GM19397 (cell line): ENCODE results near the gene ZBTB42.

ENCODE experiments used
- ATAC-seq: cut with Tn5 transposase; IDR thresholded peaks from one replicate; pipeline ENCODE4 v1.9.1; 2021; ENCODE audit warnings: mild to moderate bottlenecking, moderate library complexity; ENCODE audit not compliant: unreplicated experiment

ZBTB42 gene

DNA sequence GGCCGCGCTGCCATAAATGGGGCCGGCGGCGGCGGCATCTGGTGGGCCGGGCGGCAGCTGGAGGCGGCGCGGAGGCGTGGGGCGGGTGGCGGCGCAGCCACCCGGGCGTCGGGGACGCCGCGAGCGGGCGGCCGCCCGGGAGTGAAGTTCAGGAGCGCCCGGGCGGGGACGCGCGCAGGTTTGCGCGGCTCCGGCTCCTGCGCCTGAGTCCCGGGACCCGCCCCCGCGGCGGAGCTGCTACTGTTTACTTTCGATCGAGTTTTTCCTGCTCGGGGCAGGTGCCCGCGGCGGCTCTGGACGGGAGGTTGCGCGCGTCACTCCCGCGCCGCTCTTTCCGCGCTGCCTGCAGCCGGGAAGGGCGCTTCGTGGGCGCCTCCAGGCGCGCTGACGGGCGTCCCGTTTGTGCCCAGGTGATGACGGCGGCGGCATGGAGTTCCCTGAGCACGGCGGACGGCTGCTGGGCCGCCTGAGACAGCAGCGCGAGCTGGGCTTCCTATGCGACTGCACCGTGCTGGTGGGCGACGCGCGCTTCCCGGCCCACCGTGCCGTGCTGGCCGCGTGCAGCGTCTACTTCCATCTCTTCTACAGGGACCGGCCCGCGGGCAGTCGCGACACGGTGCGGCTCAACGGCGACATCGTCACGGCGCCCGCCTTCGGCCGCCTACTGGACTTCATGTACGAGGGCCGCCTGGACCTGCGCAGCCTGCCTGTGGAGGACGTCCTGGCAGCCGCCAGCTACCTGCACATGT lies at the start of gene ZBTB42:
Gene ZBTB42 (plus strand): TSS at position 331 of the 749 bp plus-strand sequence. CDS start 97 bp downstream, at position 428.
- peak; percentile 30 for ATAC-seq

DNA sequence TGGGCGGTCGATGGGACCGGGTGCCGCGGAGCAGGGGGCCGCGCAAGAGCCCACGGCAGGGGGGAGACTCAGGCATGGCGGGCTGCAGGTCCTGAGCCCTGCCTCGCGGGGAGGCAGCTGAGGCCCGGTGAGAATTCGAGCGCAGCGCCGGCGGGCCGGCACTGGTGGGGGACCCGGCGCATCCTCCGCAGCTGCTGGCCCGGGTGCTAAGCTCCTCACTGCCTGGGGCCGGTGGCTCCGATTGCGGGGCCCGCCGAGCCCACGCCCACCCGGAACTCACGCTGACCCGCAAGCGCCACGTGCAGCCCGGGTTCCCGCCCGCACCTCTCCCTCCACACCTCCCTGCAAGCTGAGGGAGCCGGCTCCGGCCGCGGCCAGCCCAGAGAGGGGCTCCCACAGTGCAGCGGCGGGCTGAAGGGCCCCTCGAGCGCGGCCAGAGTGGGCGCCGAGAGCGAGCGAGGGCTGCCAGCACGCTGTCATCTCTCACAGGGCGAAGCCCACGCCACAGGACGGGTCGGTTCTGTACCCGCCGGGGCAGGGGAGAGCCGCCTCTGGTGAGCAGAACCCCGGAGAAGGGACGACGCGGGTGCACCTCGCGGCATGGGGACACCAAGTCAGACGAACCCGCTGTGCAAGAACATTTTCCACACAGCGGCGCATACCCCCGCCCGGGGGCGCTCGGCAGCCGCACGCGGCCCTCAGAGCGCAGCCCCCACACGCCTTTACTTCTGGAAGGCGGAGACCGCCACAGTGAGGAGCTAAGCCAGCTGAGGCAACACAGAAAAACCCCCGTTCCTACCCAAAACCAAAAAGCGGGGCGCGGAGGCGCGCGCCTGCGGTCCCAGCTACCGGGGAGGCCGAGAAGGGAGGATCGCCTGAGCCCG lies 49.1 kb upstream of the ZBTB42 start:
- ATAC-seq, result no peak

DNA sequence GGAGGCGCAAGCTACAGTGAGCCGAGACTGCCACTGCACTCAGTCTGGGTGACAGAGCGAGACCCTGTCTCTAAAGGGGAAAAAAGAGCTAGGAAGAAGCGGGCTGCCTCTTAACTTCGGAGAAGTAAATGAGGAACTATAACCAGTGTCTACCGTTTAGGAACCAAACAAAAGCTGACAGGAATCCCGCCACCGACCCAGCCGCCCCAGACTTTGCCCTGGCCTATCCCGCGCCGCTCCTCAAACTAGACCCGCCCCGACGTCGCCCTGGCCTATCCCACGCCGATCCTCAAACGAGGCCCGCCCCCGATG lies 48.5 kb upstream of the ZBTB42 start:
- ATAC-seq, result no peak

DNA sequence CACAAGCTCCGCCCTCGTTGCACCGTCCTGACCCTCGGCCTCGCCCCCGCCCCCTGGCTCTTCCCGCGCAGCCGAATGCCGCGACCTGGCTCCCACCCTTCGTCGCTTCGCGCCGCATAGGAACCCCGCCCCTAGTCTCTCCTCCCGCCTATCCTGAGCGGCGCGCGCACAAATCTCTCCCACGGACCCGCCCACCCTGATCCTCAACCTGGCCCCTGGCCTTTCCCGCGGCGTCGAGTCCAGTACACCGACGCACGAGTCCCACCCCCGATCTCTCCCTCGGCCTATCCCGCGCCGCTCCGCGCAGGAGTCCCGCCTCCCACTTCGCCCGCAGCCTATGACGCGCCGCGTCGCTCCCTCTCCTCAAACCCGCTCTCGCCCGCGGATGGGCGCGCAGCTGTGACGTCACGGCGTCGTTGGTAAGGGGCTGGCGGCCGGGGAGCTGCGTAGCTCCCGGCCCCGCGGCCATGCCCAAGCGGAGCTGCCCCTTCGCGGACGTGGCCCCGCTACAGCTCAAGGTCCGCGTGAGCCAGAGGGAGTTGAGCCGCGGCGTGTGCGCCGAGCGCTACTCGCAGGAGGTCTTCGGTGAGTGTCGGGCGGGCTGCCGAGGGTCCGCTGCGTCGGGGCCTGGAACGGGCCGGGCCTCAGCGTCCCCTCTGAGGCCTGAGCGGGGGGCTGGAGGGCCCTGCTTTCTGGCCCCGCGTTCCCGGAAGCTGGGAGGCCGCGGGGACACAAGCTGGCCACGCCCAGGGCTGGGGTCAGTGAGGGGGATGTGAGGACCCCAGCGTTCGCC lies 48.0 kb upstream of the ZBTB42 start, which contains the start of gene SIVA1:
Gene SIVA1 (plus strand): TSS at position 413 of the 793 bp plus-strand sequence. CDS start 55 bp downstream, at position 468.
- peak; percentile 89 for ATAC-seq

- no peak for ATAC-seq
Measured at GRCh38 chr14:104753528-104754212, 47.2 kb upstream of the ZBTB42 start.

DNA sequence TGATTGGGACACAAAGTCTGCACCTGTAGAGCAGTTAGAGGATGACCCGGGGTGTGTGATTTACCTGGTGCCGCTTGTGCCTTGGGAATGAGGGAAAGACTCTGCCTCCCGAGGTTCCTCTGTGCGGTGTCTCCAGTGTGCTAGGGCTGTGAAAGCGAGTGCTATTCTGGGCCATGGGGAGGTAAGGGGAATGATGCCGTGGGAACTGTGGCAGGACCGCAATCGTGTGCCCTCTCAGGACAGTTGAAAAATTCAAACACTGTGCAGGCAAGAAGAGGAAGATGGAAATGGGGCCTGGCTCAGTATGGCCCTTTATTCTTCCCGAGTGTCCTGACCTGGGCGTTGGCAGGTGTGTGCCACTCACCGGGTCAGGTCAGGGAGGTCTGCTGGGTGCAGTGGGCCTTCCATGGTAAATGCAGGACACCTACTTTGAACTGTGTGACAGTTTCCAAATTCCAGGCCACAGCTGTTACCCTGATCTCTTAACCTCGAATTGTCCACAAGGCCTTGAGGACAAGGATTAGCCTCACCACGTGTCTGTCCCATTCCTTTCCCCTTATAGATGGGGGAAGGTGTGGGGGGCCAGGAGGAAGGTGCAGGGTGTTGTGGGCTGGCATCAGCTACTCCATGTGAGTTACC lies 46.6 kb upstream of the ZBTB42 start:
- ATAC-seq, result no peak

DNA sequence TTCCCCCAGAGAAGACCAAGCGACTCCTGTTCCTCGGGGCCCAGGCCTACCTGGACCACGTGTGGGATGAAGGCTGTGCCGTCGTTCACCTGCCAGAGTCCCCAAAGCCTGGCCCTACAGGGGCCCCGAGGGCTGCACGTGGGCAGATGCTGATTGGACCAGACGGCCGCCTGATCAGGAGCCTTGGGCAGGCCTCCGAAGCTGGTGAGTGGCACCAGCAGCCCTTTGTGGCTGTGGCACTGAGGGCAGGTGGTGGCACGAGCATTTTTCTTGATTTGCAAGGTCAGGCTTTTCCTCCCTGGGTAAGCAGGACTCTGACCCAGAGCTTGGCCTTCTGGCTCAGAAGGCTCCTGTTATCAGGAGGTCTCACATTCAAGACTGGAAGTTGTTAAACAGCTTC lies 45.3 kb upstream of the ZBTB42 start:
- no peak for ATAC-seq

- no peak for ATAC-seq
Measured at GRCh38 chr14:104756477-104757237, 44.2 kb upstream of the ZBTB42 start.

DNA sequence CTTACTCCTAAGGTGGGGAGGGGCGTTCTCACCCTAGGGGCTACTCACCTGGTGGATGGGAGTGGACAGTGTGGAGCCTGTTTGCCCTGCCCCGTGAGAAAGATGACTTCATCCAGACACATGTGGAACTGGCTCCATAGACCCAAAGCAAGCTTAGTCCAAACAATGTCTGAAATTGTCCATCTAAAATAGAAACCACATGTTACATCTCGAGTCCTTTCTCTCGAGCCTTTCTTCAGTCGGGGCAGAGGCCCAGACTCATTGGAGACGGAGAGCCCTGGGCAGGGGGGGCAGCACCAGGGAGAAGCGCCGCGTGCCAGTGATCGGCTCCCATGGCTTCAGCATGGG lies 43.7 kb upstream of the ZBTB42 start:
- no peak for ATAC-seq

DNA sequence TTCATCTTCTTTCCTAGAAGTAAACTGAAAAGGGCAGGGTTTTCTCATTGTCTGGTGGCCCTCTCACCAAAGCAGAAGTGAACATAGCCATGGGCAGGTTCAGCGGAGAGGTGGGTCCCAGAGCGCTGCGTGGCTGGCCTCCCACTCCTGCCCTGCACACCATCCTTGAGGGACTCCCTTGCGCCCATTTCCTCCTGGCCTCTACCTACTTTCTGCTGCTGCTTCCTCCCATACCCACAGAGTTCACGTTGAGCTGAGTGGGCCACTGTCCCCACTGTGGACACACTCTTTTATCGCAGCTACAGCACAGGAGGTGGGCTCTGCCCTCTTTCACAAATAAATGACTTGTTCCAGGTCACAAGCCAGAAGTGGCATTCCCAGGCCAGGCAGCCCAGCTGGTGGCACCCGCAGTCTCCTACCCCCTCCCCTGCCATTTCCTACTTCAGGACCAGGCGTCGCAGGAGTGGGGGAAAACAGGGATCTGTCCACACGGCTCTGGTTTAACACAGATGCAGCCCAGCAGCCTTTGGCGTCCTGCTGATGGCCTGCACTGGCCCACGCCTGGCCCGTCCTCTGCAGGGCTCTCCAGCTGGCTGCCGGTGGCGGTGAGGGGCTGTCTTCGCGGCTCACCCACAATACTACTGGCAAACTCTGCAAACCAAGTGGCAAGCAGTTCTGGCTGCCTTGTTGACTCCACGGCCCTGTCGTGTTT lies 43.1 kb upstream of the ZBTB42 start:
- ATAC-seq, result no peak

GRCh38 chr14:104758981-104759969 lies 41.6 kb upstream of the ZBTB42 start:
- no peak for ATAC-seq

- no peak for ATAC-seq
Measured at GRCh38 chr14:104765517-104765916, 35.4 kb upstream of the ZBTB42 start.

GRCh38 chr14:104766256-104766862 lies 34.5 kb upstream of the ZBTB42 start:
- no peak for ATAC-seq

- no peak for ATAC-seq
Measured at GRCh38 chr14:104766863-104767633, 33.9 kb upstream of the ZBTB42 start.

DNA sequence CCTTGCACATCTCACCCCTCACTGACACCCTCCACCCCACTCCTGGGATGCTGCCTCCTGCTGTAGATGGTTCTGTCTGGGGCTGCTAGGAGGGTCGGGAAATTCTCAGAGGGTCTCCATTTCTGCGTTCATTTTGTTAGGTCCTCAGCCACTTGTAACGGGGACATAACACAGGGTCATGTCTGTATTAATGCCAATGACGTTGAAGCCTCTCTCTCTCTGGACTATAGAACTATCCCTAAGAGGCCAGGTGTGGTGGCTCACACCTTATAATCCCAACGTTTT lies 33.3 kb upstream of the ZBTB42 start:
- no peak for ATAC-seq

GRCh38 chr14:104768437-104769323 lies 32.2 kb upstream of the ZBTB42 start:
- ATAC-seq, result peak; percentile 69
